CMK (cell line): ENCODE data around the gene SH3BGRL3.
A peak's percentile ranks its signal among the peaks of the same experiment; 100 is the strongest.
"Not testable (repeated sequence)": the region's sequence is repeated elsewhere in the genome, so short reads cannot be mapped to it uniquely, and the experiment has no call there.

Experiments used
- DNase-seq: peaks from one replicate; pipeline ENCODE4 v3.0.0-alpha.2; 2010; ENCODE audit warnings: low read depth

SH3BGRL3 gene

DNA sequence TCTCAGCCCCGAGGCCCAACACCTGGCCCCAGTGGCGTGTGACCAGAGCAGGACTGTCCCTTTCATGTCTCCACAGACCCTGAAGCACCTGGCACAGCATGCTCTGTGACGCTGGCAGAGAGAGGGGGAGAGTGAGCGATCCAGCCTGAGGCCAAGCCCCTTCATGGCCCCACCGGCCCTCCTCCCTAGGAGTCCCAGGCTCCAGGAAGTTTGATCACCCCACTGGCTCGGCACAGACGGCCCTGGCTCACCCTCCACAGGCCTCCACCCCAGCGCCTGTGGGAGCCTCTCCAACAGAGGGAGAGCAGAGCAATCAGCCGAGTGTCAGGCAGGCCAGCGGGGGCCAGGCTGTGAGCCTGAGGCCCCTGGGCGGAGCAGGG is 11.0 kb downstream of the SH3BGRL3 start:
- DNase-seq = no peak

DNA sequence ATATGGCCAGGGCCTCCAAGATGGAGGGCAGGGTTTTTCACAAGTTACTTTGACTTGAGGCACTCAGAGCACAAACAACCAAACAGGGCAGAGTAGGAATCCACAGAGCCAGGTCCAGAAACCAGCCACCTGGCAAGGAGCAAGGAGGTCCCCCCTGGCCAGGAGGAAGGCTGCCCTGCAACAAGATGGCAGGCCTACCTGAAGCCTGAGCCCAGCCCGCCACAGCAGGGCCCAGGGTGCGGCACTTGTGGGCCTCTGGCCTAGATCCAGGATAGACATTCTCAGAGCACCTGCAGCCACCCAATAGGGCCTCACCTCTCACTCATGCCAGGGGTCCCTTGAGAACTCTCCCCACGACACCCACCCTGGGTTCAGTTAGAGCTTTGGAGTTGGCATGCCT is 11.5 kb downstream of the SH3BGRL3 start:
- DNase-seq = no peak

DNA sequence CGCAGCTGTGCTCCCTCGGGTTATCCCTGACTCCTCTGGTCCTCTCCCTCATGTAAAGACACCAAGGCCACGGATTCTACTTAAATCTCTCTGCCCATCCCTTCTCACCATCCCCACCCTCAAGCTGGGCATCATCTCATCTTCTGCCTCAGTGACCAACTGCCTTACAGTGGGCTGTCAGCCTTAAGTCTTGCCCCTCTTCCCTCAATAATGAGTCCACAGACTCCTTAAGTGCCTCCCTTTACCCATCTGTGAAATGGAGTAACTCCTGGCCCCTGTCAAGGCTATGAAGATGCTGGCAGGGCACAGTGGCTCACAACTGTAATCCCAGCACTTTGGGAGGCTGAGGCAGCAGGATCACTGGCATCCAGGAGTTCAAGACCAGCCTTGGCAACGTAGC is 12.1 kb downstream of the SH3BGRL3 start:
- DNase-seq = no peak

DNA sequence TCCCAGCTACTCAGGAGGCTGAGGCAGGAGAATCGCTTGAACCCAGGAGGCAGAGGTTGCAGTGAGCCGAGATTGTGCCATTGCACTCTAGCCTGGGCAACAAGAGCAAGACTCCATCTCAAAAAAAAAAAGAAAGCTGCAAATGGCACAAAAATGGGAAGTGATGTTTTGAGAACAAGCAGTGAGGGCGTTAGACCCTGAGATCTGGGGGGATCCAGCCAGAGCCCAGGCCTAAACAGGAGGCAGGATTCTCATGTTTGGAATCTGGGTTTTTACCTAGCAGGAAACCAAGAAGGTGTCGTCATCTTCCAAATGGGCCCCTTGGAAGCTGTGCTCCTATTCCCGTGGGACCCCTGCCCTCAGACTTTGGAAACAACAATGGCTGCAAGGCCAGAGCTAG is 12.8 kb downstream of the SH3BGRL3 start:
- not testable (repeated sequence) for DNase-seq

DNA sequence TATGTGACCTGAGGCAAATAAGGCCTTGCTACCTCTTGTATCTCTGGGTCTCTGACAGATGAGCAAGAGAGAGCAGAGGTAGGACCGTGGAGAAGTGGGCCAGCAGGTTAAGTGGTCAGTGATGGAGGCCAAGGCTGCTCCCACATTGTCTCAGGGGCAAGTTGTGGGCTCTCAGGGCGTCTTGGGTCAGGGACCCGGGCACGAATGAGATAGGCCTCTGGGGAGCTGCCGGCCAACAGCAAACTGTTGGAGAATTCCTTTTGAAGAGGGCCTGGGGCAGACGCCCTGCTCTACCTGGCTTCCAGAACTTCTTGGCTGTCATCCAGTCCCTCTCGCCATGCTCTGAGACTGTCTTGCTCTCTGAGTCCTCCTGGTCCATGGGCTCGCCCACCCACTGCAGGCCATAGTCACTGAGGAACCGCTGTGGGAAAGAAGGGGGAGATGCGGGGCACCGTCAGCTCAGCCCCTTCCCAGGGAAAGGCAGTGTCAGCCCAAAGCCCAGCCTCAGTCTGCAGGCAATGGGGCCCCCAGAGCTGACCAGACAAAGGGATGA is 14.1 kb downstream of the SH3BGRL3 start:
- no peak for DNase-seq

DNA sequence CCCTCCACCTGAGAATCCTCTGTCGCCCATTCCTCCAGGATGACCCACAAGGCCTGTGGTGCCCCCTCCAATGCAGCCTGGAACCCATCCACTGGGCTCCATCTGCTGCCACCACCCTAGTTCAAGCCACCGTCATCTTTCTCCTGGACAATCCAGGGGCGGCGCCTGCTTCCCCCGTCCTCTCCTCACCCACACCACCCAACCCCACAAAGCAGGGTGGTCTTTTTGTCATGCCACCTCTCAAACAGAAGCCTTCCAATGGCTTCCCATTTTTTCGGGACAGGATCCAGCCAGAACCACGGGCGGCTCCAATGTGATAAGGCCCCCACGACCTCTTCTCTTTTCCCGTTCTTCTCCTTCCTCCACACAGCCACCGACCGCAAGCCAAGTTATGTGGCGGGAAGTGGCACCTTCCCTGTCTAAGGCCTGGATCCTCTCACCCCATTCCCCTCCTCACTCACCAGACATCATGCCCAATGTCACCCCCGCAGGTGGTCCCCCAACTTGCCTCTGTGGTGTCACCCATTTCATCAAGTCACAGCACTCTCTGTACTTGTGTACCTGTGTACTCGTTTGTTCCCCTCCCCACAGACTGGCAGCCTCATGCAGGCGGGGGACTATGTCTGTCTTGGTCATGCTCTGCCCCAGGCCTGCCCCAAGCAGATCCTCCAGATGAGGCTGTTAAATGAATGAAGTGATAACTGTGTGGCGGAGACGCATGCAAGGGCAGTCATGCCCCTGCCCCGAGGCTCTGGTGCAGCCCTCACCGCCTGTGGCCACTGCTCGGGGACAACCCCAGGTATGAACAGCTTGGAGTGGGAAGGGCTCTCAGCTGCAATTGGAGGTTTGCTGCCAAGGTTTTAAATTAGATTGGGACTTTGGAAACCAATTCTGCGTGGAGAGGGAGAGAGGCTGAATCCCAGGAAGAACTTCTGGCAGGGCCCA is 15.6 kb downstream of the SH3BGRL3 start:
- DNase-seq = no peak

DNA sequence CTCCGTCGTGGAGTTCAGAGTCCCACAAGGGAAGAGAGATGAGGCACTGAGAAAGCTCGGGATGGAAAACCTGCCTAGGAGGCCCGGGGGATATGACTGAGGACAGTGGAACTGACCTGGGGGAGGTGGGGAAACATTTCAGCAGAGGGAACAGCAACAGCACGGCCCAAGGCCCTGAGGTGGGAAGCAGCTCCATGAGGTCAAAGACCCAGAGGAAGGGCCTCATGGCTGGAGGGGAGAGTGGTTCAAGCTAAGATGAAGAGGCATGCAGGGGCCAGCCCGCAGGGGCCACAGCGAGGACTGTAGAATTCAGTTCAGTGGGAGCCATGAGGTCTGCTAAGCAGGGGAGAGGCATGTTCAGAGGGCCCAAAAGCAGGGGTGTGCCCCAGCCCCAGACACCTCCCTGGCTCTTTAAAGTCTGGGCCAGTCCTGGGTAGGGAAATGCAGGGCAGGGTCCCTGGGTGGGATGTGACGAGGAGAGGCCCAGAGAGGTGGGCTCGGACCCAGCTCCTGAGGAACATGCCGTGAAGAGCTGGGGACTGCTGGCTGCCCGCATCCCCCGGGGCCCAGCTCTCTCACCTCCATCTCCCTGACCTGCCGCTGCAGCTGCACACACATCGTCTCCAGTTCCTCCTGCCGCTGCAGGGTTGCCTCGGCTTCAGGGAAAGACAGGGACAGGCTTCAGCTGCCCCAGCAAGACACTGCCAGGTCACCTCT is 16.6 kb downstream of the SH3BGRL3 start:
- no peak for DNase-seq

DNA sequence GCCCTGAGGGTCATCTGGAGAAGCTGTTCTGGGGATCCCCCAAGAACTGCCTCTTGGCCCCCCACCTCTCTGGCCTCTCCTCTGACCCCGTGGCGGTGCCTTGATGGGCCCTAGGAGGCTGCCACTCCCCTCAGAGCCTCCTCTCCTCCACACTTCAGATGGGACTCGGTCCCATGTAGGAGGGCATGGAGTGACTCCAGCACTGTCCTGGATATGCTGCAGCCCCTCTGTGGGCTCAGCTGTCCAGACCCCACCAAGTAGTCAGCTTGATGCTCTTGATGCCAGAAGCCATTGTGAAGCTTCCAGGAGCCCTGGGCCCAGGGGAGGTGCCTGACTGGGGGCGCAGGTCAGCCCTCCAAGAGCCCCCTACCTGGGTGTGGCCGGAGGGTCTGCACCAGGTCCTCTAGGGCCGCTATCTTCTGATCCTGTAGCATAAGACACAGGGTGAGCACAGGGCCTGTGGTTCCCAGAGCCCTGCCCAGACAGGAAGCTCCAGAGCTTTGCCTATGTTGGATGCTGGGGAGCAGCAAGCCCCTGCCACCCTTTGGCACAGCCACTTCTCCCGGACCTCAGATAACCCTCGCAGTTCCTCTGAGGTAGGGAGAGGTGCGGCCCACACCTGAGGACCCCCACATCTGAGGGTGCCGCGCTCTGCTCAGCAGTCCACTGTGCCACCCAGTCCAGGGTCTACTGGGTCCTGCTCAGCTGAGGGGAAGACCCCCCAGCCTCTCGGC is 17.3 kb downstream of the SH3BGRL3 start:
- no peak for DNase-seq

DNA sequence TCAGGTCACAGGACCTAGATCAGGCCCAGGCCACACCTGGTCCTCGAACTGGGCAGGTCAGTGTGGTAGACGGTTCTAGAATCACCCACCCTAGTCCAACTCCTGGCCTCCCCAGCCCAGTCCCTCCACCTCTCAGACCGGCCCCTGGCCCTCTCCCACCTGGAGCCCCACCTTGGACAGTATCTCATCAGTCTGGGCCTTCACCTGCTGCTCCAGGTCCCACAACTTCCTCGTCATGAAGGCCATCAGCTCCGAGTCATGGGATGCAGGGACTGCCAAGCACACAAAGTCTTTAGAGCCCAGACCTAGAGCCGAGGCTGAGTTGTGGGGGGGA is 17.9 kb downstream of the SH3BGRL3 start:
- no peak for DNase-seq

DNA sequence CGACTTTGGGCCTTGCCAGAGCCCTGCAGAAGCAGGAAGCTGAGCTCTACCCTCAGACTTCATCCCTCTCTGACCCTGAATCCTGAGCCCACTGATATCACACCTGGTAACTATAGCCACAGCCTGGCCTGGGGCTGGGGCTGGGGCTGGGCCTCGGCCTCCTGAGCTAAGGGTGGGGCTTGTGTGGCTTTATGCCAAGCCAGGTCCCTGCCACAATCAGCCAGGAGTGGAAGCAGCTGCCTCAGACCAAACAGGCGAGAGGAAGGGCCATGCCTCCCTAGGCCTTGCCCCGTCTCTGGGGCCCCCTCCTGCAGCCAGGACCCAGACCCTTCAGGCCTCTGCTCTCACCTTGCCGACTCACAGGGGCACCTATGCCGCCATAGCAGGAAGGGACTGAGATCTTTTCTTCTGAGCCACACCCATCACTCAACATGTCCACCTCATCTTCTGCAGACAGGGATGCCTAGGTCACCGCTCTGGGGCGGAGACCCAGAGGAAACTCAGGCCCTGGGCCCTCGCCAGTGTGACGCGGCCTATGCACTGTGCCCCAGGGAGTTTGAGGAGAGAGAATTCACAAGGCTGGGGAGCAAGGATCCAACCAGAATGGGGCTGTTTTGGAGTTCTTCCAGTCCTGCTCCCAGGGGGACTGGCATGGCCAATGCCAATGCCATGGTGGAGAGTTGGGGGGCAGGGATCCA is 20.8 kb downstream of the SH3BGRL3 start:
- DNase-seq = no peak

DNA sequence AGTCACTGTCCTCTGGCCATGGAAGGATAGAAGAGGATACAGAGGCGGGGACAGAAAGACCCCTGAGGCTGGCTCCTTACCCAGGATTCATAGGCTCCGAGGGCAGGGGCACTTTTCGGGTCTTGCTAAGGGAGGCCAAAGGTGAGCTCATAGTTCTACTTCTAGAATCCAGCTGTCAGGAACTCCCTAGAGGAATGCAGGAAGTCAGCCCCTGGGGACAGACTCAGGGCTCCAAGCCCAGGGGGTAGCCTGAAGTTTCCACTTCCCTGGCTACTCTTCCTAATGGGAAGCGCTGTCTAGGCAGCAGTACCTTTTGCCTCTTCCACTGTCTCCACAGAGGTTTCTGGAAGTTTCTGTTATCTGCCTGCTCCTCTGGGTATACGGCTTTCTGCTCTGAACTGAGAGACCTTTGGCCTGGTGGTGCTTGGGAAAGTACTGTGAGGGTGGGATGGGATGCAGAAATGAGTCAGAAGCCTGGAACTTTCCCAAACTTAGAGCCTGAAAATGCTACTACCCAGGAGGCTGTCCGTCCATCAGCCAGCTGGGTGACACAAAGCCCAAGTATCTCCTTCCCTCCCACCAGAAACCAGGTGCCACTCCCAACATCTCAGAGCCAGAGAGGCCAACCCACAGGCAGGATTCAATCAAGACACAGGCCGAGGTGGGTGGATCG is 23.0 kb downstream of the SH3BGRL3 start:
- no peak for DNase-seq

DNA sequence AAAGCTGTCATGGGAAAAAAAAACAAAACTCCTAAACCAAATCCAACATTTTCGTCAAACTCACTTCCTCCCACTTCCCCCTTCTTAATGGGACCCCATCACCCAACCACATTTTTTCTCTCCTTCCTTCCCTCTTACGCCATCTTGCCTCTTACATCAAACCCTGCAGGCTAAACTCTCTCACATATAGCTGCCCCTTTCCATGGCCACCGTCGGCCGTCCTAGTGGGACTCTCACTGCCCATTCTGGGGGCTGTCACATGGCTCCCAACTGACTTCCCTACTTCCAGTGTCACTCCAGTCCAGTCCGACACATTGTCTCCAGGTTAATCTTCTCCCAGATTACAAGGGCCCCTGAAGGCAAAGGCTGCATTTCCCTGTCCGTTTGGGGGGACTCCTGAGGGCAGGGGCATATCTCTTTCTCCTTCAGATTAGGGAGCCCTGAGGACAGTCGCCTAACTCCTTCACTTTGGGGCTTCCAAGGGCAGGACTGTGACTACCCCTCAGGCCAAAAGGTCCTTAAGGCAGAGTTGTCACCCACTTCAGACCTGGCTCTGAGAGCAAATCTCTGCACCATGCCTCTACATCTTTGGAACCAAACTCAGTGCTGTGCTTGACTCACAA is 25.9 kb downstream of the SH3BGRL3 start:
- no peak for DNase-seq

DNA sequence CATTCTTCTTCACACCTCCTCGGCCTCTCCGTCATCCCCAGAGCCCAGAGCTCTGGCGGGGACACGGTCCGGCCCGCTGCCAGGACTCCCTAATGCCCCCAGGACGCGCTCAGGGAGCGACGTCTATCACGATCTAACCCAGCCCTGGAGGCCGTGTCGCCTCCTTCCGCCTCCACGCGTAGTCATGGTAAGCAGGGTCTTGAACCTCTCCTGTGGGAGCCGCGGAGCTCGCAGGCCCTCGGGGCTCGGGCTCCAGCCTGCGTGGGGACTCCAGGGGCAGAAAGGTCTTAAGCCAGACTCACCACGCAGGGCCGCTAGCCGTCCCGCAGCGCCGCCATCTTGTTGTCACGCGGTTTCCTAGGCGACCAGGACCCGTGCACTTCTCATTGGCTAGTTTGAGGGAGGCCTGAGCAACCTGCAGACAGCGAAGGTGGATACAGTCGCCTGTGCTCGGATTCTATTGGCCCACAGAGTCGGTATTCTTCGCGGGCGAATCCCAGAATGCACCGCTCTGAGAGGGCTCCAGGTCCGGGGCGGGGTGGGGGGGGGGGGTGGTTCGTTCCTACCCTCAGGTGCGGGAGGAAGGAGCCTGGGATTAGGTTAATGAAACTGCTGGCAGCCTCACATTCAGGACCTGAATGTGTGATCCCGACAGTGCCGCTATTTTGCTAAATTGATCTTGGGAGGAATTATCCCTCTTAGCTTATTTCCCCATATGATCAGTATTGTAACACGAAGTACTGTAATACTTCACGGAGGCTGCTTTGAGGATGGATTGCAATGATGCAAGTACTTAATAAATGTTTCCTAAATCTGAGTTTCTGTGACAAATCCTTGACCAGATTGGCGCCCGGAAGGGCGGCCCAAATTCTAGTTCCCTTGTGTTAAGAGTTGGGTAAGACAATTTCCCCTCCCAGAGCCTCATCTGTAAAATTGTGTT is 26.7 kb downstream of the SH3BGRL3 start, which contains the start of gene UBXN11:
Gene UBXN11, minus strand, starts transcription at position 347 of the 940 bp plus-strand sequence. CDS start 3,753 bp downstream, outside the sequence.
- DNase-seq = peak; percentile 91

DNA sequence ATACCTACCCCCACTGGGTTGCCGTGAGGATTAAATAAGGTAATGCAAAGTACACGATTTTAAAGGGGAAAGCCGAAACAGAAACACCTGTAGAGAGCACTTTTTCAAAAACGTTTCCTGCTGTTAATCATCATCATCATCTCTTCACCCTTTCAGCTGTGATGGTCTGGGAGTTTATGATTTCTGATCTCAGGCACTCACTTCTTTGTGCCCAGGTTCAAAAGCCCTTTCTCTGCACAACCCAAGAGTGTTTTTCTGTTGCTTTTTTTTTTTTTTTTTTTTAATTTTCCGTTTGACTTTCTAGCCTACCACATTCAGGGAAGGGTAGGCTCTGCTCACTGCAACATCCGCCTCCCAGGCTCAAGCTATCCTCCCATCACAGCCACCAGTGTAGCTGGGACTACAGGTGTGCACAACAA is 27.5 kb downstream of the SH3BGRL3 start:
- no peak for DNase-seq

DNA sequence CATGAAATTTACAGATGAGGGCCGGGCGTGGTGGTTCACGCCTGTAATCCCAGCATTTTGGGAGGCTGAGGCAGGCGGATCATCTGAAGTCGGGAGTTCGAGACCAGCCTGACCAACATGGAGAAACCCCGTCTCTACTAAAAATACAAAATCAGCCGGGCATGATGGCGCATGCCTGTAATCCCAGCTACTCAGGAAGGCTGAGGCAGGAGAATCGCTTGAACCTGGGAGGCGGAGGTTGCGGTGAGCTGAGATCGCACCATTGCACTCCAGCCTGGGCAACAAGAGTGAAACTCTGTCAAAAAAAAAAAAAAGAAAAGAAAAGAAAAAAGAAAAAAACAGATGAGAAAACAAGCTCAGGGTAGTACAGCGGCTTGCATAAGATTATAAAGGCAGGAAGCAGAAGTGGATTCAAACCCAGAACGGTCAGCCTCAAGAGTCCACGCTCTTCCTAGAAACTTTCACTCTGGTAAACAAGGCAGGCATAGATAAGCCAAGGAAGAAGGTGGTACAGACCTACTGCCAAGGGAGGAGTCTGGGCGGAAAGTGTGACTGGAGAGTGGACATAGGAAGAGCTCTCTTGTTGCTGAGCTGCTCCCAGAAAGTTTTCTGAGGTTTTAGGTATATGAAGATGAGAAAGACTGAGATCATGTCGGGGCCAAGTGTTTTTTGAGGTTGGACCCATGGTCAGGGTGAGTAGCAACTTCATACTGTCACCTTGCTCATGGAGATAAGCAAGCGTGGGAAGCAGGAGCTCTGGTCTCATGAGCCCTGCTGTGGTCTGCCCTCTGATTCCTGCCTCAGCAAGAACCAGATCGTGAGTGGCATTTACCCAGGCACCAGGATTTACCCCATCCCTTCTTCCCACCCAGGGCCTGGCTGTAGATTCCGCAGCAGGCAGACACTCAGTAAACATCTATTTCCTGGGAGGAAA is 28.3 kb downstream of the SH3BGRL3 start:
- not testable (repeated sequence) for DNase-seq

DNA sequence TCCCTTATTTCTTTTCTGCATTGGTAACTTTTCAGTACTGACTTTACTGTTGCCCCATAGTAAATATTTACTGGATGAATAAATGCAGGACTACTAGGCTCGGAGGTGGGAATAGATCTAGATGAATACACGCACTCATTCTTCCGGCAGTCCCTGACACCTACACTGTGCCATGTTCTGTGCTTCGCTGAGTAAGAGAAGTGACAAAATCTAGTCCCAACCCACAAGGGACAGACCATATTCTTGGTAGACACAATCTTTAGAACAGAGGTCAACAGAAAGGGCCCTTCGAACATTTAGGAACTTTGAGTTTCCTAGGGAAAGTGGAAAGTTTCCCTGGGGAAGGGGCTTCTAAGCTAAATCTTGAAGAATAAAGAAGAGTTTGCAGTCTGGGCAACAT is 34.6 kb downstream of the SH3BGRL3 start:
- no peak for DNase-seq

DNA sequence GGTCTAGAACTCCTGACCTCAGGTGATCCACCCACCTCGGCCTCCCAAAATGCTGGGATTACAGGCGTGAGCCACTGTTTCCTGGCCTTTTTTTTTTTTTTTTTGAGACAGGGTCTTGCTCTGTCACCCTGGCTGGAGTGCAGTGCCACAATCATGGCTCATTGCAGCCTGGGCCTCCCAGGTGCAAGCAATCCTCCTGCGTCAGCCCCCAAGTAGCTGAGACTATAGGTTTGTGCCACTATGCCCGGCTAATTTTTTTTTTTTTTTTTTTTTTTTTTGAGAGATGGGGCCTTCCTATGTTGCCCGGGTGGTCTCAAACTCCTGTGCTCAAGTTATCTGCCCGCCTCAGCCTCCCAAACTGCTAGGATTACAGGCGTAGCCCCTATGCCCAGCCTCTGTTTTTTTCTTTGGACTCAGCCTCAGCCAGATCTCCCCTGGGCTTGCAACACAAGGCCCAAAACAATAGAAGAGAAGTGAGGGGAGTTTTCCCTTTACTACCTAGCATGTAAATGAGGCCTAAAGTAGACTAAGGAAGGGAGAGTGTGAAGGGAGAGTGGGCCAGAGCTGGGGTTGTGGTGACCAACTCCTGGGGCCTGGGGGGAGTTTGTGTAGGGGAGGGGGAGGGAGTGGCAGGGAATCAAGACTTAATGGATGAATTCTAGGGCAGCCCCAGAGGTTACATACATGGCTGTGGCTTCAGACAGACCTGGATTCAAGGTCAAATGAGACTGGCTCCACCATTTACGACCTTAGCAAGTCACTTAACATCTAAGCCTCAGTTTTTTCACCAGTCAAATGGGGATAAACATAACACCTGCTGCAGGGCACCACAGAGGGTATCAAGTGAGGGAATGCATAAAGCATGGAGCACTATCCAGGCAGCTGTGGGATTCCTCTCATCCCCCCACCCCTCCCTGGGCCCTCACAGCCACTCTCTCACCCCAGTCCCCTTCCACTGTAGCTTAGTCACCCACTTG is 36.3 kb downstream of the SH3BGRL3 start:
- DNase-seq = no peak
